NB4 (cell line): Measurements from ENCODE around the gene TCF15.
A peak's percentile ranks its signal among the peaks of the same experiment; 100 is the strongest.

ENCODE experiments used
- DNase-seq: peaks from one replicate; pipeline ENCODE4 v3.0.0; 2010; ENCODE audit warnings: low read depth
- H3K4me3 ChIP-seq: one replicate; pipeline ENCODE4 v1.5.1; 2011; ENCODE audit warnings: mild to moderate bottlenecking, low read depth, low read length, moderate library complexity
- MAX ChIP-seq: IDR thresholded peaks from 2 replicates; pipeline ENCODE4 v1.6.1; 2011; ENCODE audit warnings: low read depth, low read length
- MYC ChIP-seq: IDR thresholded peaks from 2 replicates; pipeline ENCODE4 v1.6.1; 2011; ENCODE audit warnings: low read depth, low read length
- POLR2A ChIP-seq: IDR thresholded peaks from 2 replicates; pipeline ENCODE4 v1.6.1; 2011; ENCODE audit warnings: mild to moderate bottlenecking; ENCODE audit not compliant: insufficient read length; ENCODE audit errors: extremely low read depth
- TF ChIP-seq, protein P1 (sequence below): IDR thresholded peaks from one replicate; pipeline ENCODE4 v1.5.1; 2012; ENCODE audit warnings: low read depth, low read length

Gene TCF15

DNA sequence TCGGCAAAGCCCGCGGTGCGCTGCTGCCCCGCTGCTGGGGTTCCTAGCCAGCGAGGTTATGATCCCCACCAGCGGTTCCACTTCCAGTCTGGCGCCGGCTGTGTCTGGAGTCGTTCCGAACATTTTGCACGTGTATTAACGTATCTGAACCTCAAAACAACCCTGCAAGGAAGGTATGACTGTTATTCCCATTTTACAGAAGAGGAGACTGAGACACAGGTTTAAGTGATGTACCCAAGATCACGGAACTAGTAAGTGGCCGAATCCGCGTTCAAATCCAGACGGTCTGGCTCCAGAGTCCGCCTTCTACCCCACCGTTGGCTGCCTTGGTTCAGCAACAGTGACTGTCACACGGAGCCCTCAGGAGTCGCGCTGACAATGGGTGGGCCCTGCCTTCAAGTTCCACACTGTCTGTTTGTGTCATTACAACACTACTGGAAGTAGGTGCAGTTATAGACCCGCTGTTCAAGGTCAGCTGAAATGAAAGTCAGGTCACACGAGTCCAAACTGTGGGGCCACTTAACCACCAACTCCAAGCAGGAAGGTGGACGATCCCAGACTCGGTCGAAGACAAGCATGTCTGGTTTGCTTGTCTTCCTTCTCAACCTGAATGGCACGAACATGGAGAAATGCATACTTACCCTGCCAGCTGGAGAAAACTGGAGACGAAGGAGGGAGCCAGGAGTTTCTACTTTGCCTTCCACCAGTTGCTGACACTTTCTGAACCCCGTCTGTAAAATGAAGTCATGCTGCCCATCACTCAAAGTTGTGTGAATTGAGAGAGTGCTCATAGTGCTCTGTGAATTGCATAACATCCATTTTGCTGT, 43.7 kb upstream of the TCF15 start:
- H3K4me3 ChIP-seq = peak overlapping the region; percentile 63
- peak; percentile 43 for DNase-seq
- TF ChIP-seq, protein P1, sequence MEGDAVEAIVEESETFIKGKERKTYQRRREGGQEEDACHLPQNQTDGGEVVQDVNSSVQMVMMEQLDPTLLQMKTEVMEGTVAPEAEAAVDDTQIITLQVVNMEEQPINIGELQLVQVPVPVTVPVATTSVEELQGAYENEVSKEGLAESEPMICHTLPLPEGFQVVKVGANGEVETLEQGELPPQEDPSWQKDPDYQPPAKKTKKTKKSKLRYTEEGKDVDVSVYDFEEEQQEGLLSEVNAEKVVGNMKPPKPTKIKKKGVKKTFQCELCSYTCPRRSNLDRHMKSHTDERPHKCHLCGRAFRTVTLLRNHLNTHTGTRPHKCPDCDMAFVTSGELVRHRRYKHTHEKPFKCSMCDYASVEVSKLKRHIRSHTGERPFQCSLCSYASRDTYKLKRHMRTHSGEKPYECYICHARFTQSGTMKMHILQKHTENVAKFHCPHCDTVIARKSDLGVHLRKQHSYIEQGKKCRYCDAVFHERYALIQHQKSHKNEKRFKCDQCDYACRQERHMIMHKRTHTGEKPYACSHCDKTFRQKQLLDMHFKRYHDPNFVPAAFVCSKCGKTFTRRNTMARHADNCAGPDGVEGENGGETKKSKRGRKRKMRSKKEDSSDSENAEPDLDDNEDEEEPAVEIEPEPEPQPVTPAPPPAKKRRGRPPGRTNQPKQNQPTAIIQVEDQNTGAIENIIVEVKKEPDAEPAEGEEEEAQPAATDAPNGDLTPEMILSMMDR = no peak
- 0 out of 2 replicates have a peak, but pooled peaks have one; percentile 4 for TF ChIP-seq MYC
- TF ChIP-seq POLR2A = no peak
- TF ChIP-seq MAX = peak; percentile 43

- peak; percentile 97 for DNase-seq
- TF ChIP-seq, protein P1 = peak; percentile 52
- TF ChIP-seq MAX = no peak
- no peak; the same call in 1 of the 2 replicates for TF ChIP-seq MYC
- peak; percentile 62 for TF ChIP-seq POLR2A
- H3K4me3 ChIP-seq = peak within 1 kb of the TSS; percentile 93
These were observed 43.0 kb upstream of the TCF15 start, which contains the start of gene SRXN1 for GRCh38 chr20:653110-653589. SRXN1 (minus strand) TSS chr20:653200; CDS start chr20:653185, 15 bp downstream.

DNA sequence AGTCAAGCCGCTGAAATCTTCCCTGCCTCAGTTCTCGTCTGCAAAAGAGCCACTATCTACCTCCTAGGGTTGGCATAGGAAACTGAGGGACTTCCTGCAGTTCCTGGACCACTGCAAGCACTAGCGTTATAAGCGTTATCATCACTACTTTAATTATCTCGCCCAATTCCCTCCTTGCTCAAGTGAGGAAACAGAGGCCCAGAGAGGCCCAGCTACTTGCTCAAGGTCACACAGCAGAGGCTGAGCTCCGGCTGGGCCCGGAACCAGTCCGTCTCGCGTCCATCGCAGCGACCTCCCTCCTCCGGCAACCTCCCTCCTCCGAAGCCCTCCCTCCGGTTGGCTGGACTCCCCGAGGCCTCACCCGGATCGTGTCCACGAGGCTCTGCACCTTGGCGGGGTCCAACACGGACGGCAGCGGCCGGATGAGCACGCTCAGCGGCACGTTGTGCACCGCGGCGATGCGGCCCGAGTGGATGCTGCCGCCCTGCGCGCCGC, 42.6 kb upstream of the TCF15 start:
- peak overlapping the region; percentile 93 for H3K4me3 ChIP-seq
- peak; percentile 53 for DNase-seq
- TF ChIP-seq, protein P1 = no peak
- 0 out of 2 replicates have a peak, but pooled peaks have one; percentile 4 for TF ChIP-seq MYC
- TF ChIP-seq MAX = no peak
- no peak for TF ChIP-seq POLR2A

- peak; percentile 54 for DNase-seq
- peak; percentile 51; the same call in 1 of the 2 replicates for TF ChIP-seq MAX
- no peak for TF ChIP-seq POLR2A
- TF ChIP-seq, protein P1 = no peak
- 0 out of 2 replicates have a peak, but pooled peaks have one; percentile 6 for TF ChIP-seq MYC
- H3K4me3 ChIP-seq = peak overlapping the region; percentile 93
These were observed 41.9 kb upstream of the TCF15 start for GRCh38 chr20:651713-652614.

DNA sequence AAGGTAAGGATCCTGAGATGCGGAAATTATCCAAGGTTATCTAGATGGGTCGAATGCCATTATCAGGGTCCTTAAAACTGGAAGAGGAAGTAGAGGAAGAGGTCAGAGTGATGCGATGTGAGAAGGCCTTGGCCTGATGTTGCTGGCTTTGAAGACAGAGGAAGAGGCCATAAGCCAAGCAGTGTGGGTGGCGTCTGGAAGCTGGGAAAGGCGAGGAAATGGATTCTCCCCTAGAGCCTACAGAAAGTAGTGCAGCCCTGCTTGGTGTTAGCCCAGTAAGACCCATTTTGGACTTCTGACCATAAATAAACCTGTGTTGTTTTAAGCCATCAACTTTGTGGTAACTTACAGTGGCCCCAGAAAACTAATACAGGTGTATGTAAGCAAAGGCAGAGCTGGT, 40.8 kb upstream of the TCF15 start:
- DNase-seq = peak; percentile 33
- H3K4me3 ChIP-seq = no peak overlapping the region
- no peak for TF ChIP-seq MYC
- TF ChIP-seq, protein P1 = peak; percentile 2
